Midbrain (tissue), 1 donor: ENCODE data around the gene GAREM1.
"Not testable (repeated sequence)": the region's sequence is repeated elsewhere in the genome, so short reads cannot be mapped to it uniquely, and the experiment has no call there.

ENCODE experiments used
- DNase-seq: peaks from one replicate; lab custom pipeline; 2025; lab: John Stamatoyannopoulos, UW

GAREM1 gene

GRCh38 chr18:32368991-32369390 lies 101.7 kb downstream of the GAREM1 start:
- no peak for DNase-seq

GRCh38 chr18:32368170-32368569 lies 102.5 kb downstream of the GAREM1 start:
- DNase-seq, result no peak

GRCh38 chr18:32366586-32367538 lies 103.8 kb downstream of the GAREM1 start:
- no peak for DNase-seq

- no peak for DNase-seq
These were observed 108.2 kb downstream of the GAREM1 start for GRCh38 chr18:32362484-32362883.

GRCh38 chr18:32360682-32361345 lies 109.9 kb downstream of the GAREM1 start:
- no peak for DNase-seq

GRCh38 chr18:32358529-32358928 lies 112.2 kb downstream of the GAREM1 start:
- no peak for DNase-seq

- no peak for DNase-seq
These were observed 112.6 kb downstream of the GAREM1 start for GRCh38 chr18:32358075-32358474.

- DNase-seq, result no peak
These were observed 114.8 kb downstream of the GAREM1 start for GRCh38 chr18:32355896-32356295.

- DNase-seq, result no peak
These were observed 116.2 kb downstream of the GAREM1 start for GRCh38 chr18:32354518-32354917.

- DNase-seq, result no peak
These were observed 117.4 kb downstream of the GAREM1 start for GRCh38 chr18:32353257-32353656.

GRCh38 chr18:32351032-32351431 lies 119.7 kb downstream of the GAREM1 start:
- DNase-seq, result no peak

GRCh38 chr18:32349728-32350395 lies 120.8 kb downstream of the GAREM1 start:
- peak; percentile 65 for DNase-seq

GRCh38 chr18:32346671-32347070 lies 124.0 kb downstream of the GAREM1 start:
- DNase-seq, result peak; percentile 48

GRCh38 chr18:32343634-32344033 lies 127.0 kb downstream of the GAREM1 start:
- no peak for DNase-seq

- DNase-seq, result not testable (repeated sequence)
These were observed 129.6 kb downstream of the GAREM1 start for GRCh38 chr18:32341112-32341511.

GRCh38 chr18:32339045-32339444 lies 131.6 kb downstream of the GAREM1 start:
- no peak for DNase-seq

GRCh38 chr18:32337821-32338220 lies 132.9 kb downstream of the GAREM1 start:
- DNase-seq, result no peak

GRCh38 chr18:32337347-32337746 lies 133.3 kb downstream of the GAREM1 start:
- DNase-seq, result no peak

GRCh38 chr18:32335228-32335627 lies 135.5 kb downstream of the GAREM1 start:
- DNase-seq, result no peak

GRCh38 chr18:32333781-32334180 lies 136.9 kb downstream of the GAREM1 start:
- no peak for DNase-seq

- DNase-seq, result no peak
These were observed 138.0 kb downstream of the GAREM1 start for GRCh38 chr18:32332708-32333107.

GRCh38 chr18:32328974-32329373 lies 141.7 kb downstream of the GAREM1 start:
- DNase-seq, result no peak

GRCh38 chr18:32328379-32328778 lies 142.3 kb downstream of the GAREM1 start:
- DNase-seq, result no peak
